Stimulated activated naive CD4-positive, alpha-beta T cell (primary cell): ENCODE results near the gene ST6GALNAC3.

Source experiments
- DNase-seq, 6 experiments: peaks; one replicate each; lab custom pipeline; 2025; lab: John Stamatoyannopoulos, UW

Gene ST6GALNAC3

DNA sequence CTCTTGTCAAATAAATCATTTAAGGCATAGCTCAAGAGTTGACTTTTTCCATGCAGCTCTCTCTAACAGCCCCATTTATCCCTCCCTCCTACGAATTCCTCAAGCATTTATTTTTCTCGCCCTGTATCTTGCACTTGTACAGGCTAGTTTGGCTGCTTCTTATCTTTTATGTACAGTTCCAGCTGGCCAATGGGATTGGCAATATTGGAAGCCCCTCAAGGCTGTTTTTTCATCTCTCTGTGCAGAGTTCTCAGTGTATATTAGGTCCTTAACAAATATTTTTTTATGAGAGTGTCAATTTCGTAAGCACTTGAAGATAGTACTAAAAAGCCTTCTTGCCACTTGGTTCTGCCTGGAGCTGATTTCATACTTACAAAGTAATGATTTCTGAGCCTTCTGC, 356.0 kb downstream of the ST6GALNAC3 start:
- DNase-seq: no peak

DNA sequence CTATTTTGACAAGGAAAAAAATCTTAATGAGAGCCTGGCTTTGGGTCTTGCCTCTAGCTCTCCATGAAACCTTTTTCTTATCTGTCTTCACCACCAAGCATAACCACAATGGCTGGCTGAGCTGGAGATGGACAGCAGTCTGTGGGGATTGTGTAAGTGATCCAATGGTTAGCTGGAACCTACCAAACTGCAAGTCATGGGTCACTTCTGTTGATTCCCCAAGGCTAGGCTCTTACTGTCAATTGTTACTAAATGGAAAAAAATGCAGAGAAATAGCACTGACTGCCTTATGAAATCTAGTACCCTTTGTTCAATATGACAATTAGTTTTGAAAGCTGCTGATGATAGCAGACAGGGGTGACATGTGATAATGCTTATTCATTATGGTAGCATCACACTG, 359.0 kb downstream of the ST6GALNAC3 start:
- DNase-seq: no peak

DNA sequence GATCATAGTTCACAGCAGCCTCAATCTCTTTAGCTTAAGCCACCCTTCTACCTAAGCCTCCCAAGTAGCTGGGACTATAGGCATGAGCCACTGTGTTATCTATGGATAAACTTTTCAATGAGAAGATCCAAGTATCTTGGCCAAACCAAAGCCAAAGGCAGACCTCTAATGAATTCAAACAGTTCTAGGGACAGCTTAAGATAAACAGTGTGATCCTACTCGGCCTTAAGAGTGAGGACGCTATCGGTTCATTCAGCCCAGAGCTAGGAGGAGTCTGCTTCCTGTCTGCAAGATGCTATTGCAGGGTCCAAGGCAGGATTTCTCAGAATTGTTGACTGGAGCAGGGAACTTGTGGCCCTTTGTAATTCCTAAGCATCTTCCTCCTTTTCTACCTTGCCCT, 368.7 kb downstream of the ST6GALNAC3 start:
- no peak for DNase-seq

DNA sequence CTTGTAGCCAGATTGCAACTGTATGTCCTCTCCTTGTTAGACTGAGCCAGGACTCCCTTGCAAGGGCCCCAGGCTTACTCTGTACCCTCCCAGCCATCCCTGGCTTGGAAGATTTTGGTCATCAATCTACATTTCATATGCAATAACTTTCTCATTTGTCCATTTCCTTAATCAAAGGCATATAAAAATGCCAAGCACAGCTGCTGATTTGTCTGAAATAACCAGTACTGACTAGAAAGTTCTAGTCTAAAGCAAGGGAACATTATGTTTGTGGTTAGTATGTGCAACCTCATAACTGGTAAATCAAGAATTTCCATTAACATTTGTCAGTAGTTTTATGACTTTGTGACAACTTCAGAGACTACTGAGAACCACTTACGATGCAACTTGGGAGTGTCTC, 370.2 kb downstream of the ST6GALNAC3 start:
- DNase-seq: no peak

DNA sequence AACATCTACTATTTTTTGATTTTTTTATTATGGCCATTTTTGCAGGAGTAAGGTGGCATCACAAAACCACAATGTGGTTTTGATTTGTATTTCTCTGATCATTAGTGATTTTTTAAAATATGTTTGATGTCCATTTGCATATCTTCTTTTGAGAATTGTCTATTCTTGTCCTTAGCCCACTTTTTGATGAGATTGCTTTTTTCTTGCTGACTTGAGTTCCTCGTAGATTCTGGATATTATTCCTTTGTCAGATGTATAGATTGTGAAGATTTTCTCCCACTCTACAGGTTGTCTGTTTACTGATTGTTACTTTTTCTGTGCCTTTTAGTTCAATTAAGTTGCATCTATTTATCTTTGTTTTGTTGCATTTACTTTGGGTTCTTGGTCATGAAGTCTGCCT, 375.7 kb downstream of the ST6GALNAC3 start:
- DNase-seq: no peak

DNA sequence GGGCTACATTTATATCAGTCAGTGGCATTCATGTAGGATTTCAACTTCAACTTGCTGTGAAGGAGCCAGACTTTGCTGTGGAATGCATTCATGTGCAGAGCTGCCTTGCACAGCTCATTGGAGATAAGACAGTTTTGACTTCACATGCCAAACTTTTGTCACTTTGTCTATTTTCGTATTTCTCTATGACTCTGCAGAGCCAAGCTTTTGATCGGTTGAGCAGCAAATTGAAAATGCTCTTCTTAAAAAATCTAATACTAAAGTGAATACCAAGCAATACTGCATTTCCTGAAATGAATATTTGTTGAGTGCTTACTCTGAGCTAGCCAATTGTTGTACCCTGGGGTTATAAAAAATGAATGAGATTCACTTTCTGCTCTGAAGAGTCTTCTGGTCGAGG, 388.7 kb downstream of the ST6GALNAC3 start:
- no peak for DNase-seq

DNA sequence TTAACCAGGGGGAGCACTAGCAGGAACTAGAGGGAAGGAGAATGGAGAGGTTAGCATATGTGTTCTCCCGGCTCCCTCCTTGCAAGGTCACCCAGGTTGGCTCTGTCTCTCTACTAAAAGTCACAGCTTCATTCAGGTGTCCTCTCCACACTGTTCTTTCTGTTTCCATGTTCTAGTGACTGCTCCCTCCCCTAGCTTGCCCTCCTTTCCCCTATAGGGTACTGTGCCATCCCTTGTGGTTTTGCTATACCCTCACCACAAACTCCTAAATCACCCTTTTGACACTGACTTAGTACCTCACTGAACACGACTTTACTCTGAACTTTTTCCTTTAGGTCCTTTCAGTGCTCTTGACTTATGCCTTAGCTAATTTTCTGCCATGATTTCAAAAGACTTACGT, 389.3 kb downstream of the ST6GALNAC3 start:
- DNase-seq: no peak

DNA sequence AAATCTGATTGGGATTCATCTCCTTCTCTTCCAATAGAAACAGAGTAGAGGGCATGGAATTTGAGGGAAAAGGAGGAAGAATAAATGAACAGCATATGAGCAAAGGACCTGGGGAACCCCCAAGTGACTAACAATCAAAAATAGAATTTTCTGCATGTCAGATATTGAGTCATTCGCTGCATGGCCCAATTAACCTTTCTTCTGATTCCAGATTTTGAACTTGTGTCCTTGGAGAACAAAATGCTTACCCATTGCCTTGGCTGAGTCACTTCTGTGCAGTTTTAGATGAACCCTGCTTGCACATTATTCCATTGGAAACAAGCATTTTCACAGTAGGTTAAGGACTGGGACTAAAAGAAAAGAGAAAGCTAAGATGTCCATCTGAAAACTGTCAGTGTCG, 390.5 kb downstream of the ST6GALNAC3 start:
- DNase-seq: no peak

DNA sequence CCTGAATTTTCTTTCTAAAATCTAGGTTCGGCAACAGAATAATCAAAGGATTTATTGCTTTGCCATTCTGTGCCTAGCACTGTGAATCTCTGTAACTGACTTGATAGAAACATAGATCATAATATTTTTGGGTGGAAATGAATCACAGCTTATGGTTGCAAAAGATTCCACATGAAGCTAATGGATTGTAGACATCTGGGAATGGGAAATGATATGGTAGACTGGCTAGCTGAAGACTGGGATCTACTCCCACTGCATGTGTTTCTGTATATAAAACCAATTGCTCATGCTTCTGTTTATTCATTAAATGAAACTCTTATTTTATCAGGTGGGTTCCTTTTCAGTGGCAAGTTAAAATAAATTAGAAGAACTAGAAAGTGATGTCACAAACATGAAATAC, 395.6 kb downstream of the ST6GALNAC3 start:
- DNase-seq: no peak

DNA sequence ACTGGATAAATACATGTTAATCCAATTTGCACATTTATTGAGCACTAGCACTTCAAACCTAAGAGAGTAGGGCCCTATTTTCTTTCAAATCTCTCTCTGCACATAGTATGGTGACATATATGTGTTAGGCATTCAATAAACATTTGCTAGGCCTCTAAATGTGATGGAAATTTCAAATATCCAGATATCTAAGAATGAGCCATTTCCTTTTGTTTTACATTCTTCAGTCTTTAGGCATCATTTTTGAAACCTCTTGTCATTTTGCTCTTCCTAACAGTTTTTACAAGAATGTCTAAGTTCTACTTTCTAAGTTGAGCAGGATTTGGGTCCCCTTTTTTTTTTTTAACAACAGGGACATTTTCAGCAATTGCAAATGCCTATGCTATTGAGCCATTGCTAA, 397.0 kb downstream of the ST6GALNAC3 start:
- DNase-seq: no peak

DNA sequence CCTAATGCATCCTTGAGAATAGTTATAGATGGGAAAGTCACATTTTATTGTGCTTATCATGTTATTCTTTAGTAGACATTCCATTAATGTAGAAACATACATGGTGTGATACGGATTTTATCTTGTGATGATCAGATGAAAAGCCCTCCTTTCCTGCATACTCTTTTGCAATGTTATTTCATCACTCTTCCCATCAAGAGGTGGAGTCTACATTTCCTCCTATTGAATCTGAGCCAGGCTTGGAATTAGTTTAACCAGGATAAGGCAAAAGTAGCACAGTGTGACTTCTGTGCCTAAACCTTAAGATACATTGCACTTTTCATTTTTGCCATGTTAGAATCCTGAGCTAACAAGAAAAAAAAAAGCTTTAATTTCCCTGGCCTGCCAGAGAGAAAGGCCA, 399.0 kb downstream of the ST6GALNAC3 start:
- DNase-seq: no peak

DNA sequence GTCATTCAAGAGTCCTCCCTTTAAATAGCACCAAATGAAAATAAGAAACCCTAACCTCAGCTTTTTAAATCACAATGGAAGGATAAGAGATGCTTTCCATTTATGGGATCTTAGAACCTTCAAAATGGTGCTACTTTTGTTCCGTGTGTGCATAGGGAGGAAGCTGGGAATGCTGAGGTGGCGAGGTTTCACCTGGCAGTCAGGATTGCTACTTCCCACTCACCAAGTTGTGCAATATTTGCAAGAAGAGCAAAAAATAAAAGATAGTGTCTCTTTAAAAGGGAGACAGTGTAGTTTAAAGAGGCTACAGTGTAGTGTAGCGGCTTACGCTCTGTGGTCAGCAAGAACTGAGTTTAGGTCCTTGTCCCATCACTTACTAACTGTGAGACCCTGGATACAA, 400.4 kb downstream of the ST6GALNAC3 start:
- DNase-seq: no peak

DNA sequence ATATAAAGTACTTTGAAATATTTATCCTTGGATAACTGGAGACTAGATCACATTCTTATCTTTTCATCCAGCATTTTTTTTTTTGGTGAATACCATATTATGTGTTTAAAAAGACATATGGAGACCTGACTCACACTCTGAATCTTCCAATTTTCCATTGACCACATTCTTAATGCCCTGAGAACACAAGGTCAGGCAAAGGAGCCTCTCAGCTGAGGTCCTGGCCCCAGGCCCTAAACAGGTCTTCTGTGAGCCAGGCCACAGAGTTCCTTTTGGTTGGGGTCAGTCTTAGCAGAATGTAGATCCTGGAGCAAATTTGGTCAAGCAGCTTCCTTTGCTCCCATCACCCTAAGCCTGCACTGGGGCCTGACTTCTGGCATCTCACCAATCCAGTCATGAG, 402.6 kb downstream of the ST6GALNAC3 start:
- DNase-seq: no peak

DNA sequence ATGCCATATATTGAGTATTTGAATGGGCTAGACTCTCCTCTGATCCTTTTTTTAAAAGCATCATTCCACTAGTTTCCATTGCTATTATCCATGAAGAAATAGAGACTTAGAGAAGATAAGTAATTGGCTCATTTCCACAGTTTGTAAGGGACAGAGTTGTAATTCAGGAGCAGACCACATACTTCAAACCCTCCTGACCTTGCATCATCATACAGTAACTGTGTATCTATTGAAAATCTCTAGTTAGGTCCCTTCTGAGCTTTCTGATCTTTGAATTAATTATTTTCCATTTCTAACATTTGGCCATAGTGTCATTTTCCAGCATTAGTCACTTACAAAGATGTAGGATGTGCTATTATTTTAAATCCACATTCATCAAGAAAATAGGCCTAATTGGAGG, 406.3 kb downstream of the ST6GALNAC3 start:
- no peak for DNase-seq

DNA sequence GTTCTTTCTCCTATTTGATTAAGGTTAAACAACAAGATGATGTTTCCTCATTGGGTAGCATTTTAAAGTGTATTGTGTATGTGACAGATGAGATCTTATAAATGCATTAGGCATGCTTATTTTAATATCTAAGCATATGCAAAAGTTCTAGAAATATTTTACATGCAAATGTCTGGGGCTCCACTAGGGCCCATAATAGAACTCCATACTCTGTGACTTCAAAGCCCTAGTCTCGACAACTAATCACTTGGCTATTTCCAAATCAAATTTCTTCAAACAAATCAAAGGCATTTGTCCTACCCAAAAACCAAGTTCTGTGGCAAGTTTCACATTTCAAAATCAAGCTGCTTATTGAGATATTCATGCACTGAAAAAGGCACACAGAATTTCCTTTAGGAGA, 407.1 kb downstream of the ST6GALNAC3 start:
- DNase-seq: no peak

DNA sequence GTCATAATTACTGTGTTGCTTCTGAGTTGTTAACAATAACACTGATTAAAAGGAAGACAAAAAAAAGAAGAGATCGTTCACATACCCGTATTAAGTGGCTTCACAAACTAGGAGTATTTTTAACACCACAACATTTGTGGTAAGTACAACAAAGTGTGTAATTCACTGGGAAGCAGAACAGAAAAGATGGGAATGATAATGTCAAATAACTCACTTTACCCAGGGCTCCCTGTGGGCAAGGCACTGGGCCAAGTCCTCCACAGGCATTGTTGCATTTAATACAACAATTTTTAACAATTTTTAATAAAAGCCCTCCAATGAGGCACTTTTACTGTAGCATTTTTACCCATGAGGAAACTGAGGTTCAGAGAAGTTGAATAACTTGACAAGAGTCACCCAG, 407.7 kb downstream of the ST6GALNAC3 start:
- DNase-seq: no peak

DNA sequence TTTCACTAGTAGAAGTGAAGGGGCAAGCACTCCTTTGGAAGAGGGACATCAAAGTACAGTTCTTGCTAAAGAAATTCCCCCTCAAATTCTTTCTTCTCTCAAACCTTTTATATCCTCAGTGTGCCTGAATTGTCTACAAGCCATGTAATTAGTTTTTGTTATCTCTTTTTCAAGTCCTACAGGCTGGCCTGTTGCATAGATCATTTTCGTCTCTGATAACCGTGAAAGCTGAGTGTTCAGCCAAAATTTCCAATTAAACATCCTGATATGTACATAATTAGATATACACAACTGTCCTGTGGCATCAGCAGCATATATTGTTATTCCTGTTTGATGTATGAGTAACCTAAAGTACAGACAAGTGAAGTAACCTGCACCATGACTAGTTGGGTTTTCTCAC, 417.2 kb downstream of the ST6GALNAC3 start:
- DNase-seq: no peak

DNA sequence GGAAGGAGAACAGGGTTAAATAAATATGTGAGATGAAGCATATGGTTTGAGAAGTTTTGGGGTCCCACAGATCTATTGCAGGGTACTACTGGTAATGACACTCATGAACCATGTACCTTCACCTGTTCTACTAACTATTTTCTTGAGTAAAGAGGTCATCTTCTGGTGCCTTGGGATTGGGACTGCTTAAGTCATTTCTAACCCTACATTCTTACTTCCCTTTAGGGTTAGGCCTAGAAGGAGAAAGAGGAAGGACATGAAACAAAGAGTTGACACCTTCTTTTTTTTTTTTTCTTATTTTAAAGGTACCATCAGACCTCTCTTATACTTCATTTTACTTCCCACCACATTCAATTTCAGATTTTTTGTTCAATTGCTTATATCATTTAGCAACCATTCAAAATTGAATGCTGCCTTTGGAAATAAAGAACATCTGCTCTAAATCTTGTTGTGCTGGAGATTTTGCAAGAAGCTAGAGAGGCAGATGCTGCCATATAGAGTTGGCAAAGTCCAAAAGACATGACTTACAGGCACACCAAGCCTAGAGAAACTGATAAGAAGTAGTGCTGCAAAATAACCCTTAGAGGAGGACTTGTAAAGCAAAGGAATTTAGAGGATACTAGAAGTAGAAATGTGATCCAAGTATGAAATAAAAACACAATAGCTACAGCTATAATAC, 418.3 kb downstream of the ST6GALNAC3 start:
- no peak for DNase-seq

DNA sequence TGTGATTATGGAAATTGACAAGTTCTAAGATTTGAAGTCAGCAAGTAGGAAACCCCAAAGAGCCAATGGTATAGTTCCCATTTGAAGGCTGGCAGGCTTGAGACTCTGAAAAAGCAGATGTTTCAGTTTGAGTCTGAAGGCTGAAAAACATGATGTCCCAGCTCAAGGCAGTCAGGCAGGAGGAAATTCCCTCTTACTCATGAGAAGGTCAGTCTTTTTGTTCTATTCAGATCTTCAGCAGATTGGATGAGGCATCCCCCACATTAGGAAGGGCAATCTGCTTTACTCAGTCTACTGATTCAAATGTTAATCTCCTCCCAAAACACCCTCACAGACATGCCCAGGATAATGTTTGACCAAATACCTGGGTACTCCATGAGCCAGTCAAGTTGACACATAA, 420.3 kb downstream of the ST6GALNAC3 start:
- DNase-seq: no peak

DNA sequence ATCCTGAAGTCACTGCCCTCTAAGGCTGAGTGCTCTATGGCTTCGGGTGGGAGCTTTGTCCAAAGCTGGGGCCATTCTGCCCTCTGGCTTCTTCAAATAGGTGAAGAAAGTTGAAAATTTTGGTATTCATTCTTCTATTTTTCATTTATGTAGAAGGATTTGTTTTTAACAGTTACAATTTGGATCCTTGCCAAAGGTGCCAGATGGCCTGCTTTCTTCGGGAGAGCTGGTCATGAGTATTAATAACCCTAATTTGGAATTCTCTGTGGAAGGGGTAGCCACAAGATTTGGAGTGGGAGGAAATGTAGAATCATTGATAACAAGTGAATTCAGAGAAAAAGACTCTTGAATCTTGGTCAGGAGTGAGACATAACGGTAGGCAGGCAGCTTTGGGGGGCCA, 422.3 kb downstream of the ST6GALNAC3 start:
- no peak for DNase-seq

DNA sequence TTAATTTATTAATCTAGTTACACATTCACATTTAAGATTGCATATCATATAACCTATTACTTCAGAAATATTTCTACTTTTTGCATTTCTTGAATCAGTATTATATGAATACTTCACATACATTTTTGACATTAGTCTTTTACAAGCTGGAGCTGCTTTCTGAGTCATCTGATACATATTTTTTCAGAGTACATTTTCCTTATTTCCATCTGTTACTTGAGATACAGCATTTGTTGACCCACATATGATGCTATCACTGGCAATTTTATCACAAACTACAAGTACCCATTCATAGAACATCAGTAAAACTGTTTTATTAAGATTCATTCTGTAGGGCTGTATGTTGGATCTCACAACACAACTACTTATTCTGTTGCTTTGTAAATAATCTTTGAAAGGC, 425.6 kb downstream of the ST6GALNAC3 start:
- DNase-seq: no peak

DNA sequence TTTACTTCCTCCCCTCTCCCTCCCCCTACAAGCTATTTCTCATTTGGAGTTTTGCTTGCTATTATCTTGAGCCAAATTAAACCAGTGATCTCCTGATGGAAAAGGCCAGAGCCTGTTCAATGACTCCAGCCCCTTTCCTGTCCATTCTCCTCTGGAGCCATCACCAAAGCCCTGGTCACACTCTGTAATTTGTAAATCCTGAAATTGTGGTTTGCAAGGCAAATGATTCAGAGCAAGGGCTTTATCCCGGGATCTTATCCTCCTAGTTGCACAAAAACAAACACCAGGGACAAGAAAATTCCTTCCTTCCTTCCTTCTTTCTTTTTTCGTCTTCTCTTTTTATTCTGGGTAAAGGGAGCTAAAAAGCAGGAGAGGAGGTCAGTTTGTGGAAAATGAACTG, 426.6 kb downstream of the ST6GALNAC3 start:
- DNase-seq: no peak

DNA sequence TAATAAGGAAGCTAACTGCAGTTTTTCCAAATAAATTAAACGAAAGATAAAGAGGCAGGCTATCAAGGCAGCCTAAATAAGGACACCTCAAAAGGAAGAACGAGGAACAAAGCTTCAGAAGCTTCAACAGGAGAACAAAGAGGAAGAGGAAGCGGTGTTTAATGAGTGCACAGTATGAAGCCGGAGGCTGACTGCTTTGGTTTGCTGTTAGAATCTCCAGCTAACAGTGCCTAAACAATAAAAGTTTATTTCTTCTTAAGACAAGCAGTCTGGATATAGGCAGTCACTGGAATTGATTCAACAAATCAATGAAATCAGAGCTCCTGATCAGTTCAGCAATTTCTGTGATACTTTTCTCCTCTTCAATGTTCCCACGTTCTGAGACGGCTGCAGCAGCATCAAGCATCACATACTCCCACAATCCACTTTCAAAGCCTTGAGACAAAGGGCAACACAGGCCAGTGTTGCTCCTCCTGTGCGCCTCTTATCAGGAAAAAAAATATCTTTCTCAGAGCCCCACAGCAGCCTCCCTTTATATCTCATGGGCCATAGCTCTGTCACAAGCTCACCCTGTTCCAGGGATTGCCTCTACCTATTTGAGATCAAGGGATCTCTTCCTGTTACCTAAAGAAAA, 427.2 kb downstream of the ST6GALNAC3 start:
- peak in 3 of 6 experiments; percentile 6 to 41 (median 8) for DNase-seq

DNA sequence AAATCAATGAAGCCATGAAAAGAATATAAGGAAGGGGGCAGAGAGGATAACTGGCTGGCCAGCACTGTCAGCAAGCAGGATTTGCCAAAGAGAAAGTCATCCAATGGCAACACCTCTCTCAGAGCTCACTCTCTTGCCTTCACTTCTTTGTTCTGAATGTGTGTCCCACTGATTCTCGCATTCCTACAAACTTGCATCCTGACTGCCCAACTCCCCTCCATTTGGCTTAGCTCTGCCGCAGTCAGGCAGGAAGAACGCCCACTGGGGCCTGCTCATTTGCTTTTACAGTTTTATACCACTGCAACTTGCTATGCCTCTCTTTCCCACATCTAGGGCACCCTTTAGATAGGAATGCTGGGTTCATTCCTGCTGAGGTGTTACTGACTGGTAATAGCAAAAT, 428.6 kb downstream of the ST6GALNAC3 start:
- DNase-seq: no peak
